ENCODE data around the gene CDKN1A. TPM values are rescaled to one million over a fixed set of nuclear protein-coding genes. Genes with fewer than 3 reads are reported as not detected.

CDKN1A gene
- polyA plus RNA-seq, 3 donors: 117 to 1,223 (median 144) TPM

DNA sequence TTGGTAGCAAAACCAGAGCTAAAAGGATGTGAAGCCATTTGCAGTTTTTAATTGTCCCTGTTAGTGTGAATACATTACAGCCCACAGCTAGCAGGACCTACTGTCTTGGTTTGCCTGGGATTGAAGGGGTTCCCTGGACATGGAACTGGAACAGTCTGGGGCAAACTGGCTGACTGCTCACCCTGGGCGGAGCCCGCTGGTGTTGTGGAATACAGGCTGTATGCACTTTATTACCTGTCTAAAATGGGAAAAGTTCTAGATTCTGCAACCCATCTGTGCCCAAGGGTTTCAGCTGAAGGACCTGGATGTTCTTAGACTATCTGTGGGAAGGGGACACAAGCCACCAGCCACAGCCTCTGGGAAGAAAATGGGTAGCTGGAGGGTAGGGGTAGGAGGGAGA lies 12.2 kb upstream of the CDKN1A start:
- no peak overlapping the region for H3K4me3 Mint-ChIP-seq
- no peaks in the 10 kb centered on the region for H3K79me2 ChIP-seq (ENCODE audit: insufficient read depth, low read length)
- no peak overlapping the region for H3K9ac ChIP-seq (ENCODE audit: insufficient read depth, low read length, poor library complexity, severe bottlenecking)
- H3K4me1 ChIP-seq (ENCODE audit: control insufficient read depth in 1 of 2, insufficient read depth in 2 of 2, low read length in 2 of 2): peaks cover 32 to 41% of the 10 kb centered on the region in 2 donors
- H3K4me3 ChIP-seq (replicated peaks in 1 of 3; ENCODE audit: low read depth in 2 of 3, low read length in 3 of 3): no peak overlapping the region
- peaks cover 2 to 6% (median 4%) of the 10 kb centered on the region in 3 donors for H3K27me3 Mint-ChIP-seq (ENCODE audit: low read depth in 3 of 3)
- peaks cover 0 to 3% of the 10 kb centered on the region in 2 donors for H3K27me3 ChIP-seq (ENCODE audit: control insufficient read depth in 2 of 2, insufficient read depth in 2 of 2, low read length in 2 of 2)
- TF ChIP-seq, protein P1, sequence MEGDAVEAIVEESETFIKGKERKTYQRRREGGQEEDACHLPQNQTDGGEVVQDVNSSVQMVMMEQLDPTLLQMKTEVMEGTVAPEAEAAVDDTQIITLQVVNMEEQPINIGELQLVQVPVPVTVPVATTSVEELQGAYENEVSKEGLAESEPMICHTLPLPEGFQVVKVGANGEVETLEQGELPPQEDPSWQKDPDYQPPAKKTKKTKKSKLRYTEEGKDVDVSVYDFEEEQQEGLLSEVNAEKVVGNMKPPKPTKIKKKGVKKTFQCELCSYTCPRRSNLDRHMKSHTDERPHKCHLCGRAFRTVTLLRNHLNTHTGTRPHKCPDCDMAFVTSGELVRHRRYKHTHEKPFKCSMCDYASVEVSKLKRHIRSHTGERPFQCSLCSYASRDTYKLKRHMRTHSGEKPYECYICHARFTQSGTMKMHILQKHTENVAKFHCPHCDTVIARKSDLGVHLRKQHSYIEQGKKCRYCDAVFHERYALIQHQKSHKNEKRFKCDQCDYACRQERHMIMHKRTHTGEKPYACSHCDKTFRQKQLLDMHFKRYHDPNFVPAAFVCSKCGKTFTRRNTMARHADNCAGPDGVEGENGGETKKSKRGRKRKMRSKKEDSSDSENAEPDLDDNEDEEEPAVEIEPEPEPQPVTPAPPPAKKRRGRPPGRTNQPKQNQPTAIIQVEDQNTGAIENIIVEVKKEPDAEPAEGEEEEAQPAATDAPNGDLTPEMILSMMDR (IDR thresholded peaks at IDR 0.05): no peak
- H3K4me2 ChIP-seq (replicated peaks; ENCODE audit: extremely low read depth, low read length, poor library complexity, severe bottlenecking): no peak overlapping the region
- intact Hi-C loops (cut with micrococcal nuclease): no loop called here
- DNase-seq: no peak
- no peak overlapping the region for H2AFZ ChIP-seq (ENCODE audit: insufficient read depth, low read depth, low read length, poor library complexity, severe bottlenecking)
- no peaks in the 10 kb centered on the region for H3K9me3 ChIP-seq (replicated peaks in 1 of 2; ENCODE audit: control insufficient read depth in 1 of 2, insufficient read depth in 1 of 2, low read length in 2 of 2)
- peaks cover 32% of the 10 kb centered on the region for H3K4me1 Mint-ChIP-seq
- H4K20me1 ChIP-seq (ENCODE audit: insufficient read depth, low read length): no peaks in the 10 kb centered on the region
- no CpG with 5 or more reads among the region's 2 CpGs for WGBS (ENCODE audit: insufficient coverage)
- no peaks in the 10 kb centered on the region for H3K36me3 ChIP-seq (replicated peaks in 1 of 2; ENCODE audit: control insufficient read depth in 1 of 2, insufficient read depth in 2 of 2, low read length in 2 of 2)
- peak overlapping the region in 1 of 7 donors; percentile 76 for H3K27ac Mint-ChIP-seq
- H3K36me3 Mint-ChIP-seq: no peaks in the 10 kb centered on the region
- peaks cover 0 to 8% (median 2%) of the 10 kb centered on the region in 7 donors for H3K9me3 Mint-ChIP-seq
- H3K27ac ChIP-seq (ENCODE audit: low read depth in 1 of 2, low read length in 2 of 2): no peak overlapping the region

- peaks cover 0 to 8% (median 2%) of the 10 kb centered on the region in 7 donors for H3K9me3 Mint-ChIP-seq
- DNase-seq: peak; percentile 76 to 80 (median 76)
- Histone ChIP-seq H4K20me1 (ENCODE audit: insufficient read depth, low read length) (no peaks in the 10 kb centered on the region), H3K4me2 (replicated peaks; ENCODE audit: extremely low read depth, low read length, poor library complexity, severe bottlenecking) (peak overlapping the region; percentile 4), H3K9me3 (replicated peaks in 1 of 2; ENCODE audit: control insufficient read depth in 1 of 2, insufficient read depth in 1 of 2, low read length in 2 of 2) (no peaks in the 10 kb centered on the region), H2AFZ (ENCODE audit: insufficient read depth, low read depth, low read length, poor library complexity, severe bottlenecking) (peak overlapping the region; percentile 58), H3K27me3 (ENCODE audit: control insufficient read depth in 2 of 2, insufficient read depth in 2 of 2, low read length in 2 of 2) (no peaks in the 10 kb centered on the region), H3K4me1 (ENCODE audit: control insufficient read depth in 1 of 2, insufficient read depth in 2 of 2, low read length in 2 of 2) (peaks cover 32 to 41% of the 10 kb centered on the region in 2 donors), H3K79me2 (ENCODE audit: insufficient read depth, low read length) (no peaks in the 10 kb centered on the region), H3K9ac (ENCODE audit: insufficient read depth, low read length, poor library complexity, severe bottlenecking) (no peak overlapping the region), H3K4me3 (replicated peaks in 1 of 3; ENCODE audit: low read depth in 2 of 3, low read length in 3 of 3) (no peak overlapping the region), H3K27ac (ENCODE audit: low read depth in 1 of 2, low read length in 2 of 2) (no peak overlapping the region), H3K36me3 (replicated peaks in 1 of 2; ENCODE audit: control insufficient read depth in 1 of 2, insufficient read depth in 2 of 2, low read length in 2 of 2) (no peaks in the 10 kb centered on the region)
- peaks cover 32% of the 10 kb centered on the region for H3K4me1 Mint-ChIP-seq
- peaks cover 3 to 5% (median 4%) of the 10 kb centered on the region in 3 donors for H3K27me3 Mint-ChIP-seq (ENCODE audit: low read depth in 3 of 3)
- peak overlapping the region in 1 of 2 donors; percentile 30 for H3K4me3 Mint-ChIP-seq
- TF ChIP-seq, protein P1 (IDR thresholded peaks at IDR 0.05): no peak
- WGBS (ENCODE audit: insufficient coverage): 0% methylated on average over 1 of the region's 9 CpGs
- intact Hi-C loops (cut with micrococcal nuclease): no loop called here
- H3K36me3 Mint-ChIP-seq: no peaks in the 10 kb centered on the region
- H3K27ac Mint-ChIP-seq: peak overlapping the region in 5 of 7 donors; percentile 42 to 77 (median 73)
Measured at GRCh38 chr6:36666826-36667591, 11.5 kb upstream of the CDKN1A start.

All from CD14-positive monocyte (primary cell).